ENCODE measurements around the gene KCTD8.
"Not testable (repeated sequence)": the region's sequence is repeated elsewhere in the genome, so short reads cannot be mapped to it uniquely, and the experiment has no call there.

The KCTD8 gene

DNA sequence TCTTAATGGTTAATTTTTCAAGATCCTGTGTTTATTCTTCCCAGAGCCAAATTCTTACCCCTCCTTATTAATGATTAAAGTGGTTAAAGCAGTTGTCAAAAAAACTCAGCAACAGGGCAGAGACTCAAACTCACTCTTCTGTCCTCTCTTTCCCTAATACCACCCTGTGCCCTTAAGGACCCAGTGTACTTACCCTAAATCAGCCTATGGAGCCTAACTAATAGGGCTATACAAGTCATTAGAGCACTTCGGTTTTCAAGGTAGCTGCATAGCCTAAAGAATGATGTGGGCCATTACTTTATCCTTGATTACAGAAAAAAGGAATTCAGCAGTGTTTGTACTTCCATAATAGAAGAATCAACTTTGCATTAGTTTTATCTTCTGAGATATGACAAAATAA, 216.3 kb downstream of the KCTD8 start:
- DNase-seq = no peak
- Histone ChIP-seq H3K9me3 (ENCODE audit: control insufficient read depth, low read length) (no peaks in the 10 kb centered on the region), H3K4me1 (ENCODE audit: control insufficient read depth, insufficient read depth, low read length, poor library complexity, severe bottlenecking) (no peaks in the 10 kb centered on the region), H3K27me3 (replicated peaks; ENCODE audit: control insufficient read depth, insufficient read depth, low read length, poor library complexity, severe bottlenecking) (no peaks in the 10 kb centered on the region), H3K36me3 (ENCODE audit: control insufficient read depth, insufficient read depth, low read length) (no peaks in the 10 kb centered on the region), H3K27ac (ENCODE audit: insufficient read depth, low read length, poor library complexity, severe bottlenecking) (no peak overlapping the region), H3K4me3 (ENCODE audit: insufficient read depth, low read depth, low read length, poor library complexity, severe bottlenecking) (no peak overlapping the region)

DNA sequence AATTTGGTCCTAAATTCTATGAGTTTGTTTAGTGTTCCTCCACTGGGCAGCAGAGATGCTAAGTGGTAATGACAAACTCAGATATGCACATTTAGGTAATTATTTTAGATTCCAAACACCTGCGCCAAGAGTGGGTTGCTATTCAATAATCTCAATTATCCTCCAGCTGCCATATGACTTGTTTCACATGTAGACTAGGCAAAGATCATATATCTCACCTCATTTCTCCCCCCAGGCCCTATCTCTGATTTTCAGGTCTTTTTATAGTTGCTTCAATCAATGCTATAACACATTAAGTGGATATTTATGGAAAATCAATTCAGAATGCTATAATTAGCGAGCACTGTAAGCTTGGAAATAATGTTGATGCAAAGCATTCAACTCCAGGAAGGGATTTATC, 217.6 kb downstream of the KCTD8 start:
- no peak for DNase-seq
- Histone ChIP-seq H3K9me3 (ENCODE audit: control insufficient read depth, low read length) (no peaks in the 10 kb centered on the region), H3K36me3 (ENCODE audit: control insufficient read depth, insufficient read depth, low read length) (no peaks in the 10 kb centered on the region), H3K27me3 (replicated peaks; ENCODE audit: control insufficient read depth, insufficient read depth, low read length, poor library complexity, severe bottlenecking) (no peaks in the 10 kb centered on the region), H3K4me3 (ENCODE audit: insufficient read depth, low read depth, low read length, poor library complexity, severe bottlenecking) (no peak overlapping the region), H3K27ac (ENCODE audit: insufficient read depth, low read length, poor library complexity, severe bottlenecking) (no peak overlapping the region), H3K4me1 (ENCODE audit: control insufficient read depth, insufficient read depth, low read length, poor library complexity, severe bottlenecking) (no peaks in the 10 kb centered on the region)

DNA sequence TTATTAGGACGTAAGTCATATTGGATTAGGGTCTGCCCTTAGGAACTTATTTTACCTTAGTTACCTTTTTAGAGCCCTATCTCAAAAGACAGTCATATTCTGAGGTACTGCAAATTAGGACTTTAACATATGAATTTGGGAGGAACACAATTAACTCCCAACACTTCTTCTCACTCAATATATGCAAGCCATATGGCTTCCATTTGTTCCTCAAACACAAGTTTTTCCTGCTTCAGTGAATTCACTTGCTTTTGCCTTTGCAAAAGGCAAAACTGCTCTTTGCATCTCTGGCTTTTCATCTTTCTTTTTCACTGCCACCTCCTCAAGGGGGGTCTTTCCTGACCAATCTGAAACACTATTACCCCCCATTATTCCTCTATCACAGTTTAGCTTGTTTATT, 220.3 kb downstream of the KCTD8 start:
- Histone ChIP-seq H3K4me3 (ENCODE audit: insufficient read depth, low read depth, low read length, poor library complexity, severe bottlenecking) (no peak overlapping the region), H3K27ac (ENCODE audit: insufficient read depth, low read length, poor library complexity, severe bottlenecking) (no peak overlapping the region), H3K9me3 (ENCODE audit: control insufficient read depth, low read length) (no peaks in the 10 kb centered on the region), H3K36me3 (ENCODE audit: control insufficient read depth, insufficient read depth, low read length) (no peaks in the 10 kb centered on the region), H3K27me3 (replicated peaks; ENCODE audit: control insufficient read depth, insufficient read depth, low read length, poor library complexity, severe bottlenecking) (no peaks in the 10 kb centered on the region), H3K4me1 (ENCODE audit: control insufficient read depth, insufficient read depth, low read length, poor library complexity, severe bottlenecking) (no peaks in the 10 kb centered on the region)
- DNase-seq = no peak

DNA sequence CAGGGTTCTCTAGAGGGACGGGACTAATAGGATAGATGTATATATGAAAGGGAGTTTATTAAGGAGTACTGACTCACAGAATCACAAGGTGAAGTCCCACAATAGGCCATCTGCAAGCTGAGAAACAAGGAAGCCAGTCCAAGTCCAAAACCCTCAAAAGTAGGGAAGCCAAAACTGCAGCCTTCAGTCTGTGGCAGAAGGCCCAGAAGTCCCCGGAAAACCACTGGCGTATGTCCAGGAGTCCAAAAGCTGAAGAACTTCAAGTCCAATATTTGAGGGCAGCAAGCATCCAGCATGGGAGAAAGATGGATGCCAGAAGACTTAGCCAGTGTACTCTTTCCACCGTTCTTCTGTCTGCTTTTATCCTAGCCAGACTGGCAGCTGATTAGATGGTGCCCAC, 227.2 kb downstream of the KCTD8 start:
- H3K27me3 ChIP-seq (replicated peaks; ENCODE audit: control insufficient read depth, insufficient read depth, low read length, poor library complexity, severe bottlenecking) = no peaks in the 10 kb centered on the region
- no peak overlapping the region for H3K4me3 ChIP-seq (ENCODE audit: insufficient read depth, low read depth, low read length, poor library complexity, severe bottlenecking)
- H3K4me1 ChIP-seq (ENCODE audit: control insufficient read depth, insufficient read depth, low read length, poor library complexity, severe bottlenecking) = no peaks in the 10 kb centered on the region
- DNase-seq = no peak
- H3K36me3 ChIP-seq (ENCODE audit: control insufficient read depth, insufficient read depth, low read length) = no peaks in the 10 kb centered on the region
- no peak overlapping the region for H3K27ac ChIP-seq (ENCODE audit: insufficient read depth, low read length, poor library complexity, severe bottlenecking)
- H3K9me3 ChIP-seq (ENCODE audit: control insufficient read depth, low read length) = no peaks in the 10 kb centered on the region

DNA sequence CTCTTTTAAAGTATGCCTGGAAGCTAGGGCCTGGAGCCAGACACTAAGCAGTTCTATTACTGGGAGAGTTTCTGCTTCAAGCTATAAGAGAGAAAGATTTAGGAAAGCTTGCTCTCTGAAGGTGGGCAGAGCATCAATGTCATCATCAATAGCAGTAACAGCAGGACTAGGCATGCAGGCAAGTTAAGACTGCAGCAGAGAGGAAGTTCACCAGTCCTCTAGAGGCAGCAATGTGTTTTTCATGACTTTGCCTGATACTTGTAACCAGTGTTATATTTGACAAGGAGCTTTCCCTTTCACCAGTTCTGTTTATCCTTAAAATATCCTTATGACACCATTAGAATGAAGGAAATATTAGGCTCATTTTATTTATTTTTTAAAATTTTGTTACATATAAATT, 237.9 kb downstream of the KCTD8 start:
- Histone ChIP-seq H3K36me3 (ENCODE audit: control insufficient read depth, insufficient read depth, low read length) (no peaks in the 10 kb centered on the region), H3K27me3 (replicated peaks; ENCODE audit: control insufficient read depth, insufficient read depth, low read length, poor library complexity, severe bottlenecking) (no peaks in the 10 kb centered on the region), H3K27ac (ENCODE audit: insufficient read depth, low read length, poor library complexity, severe bottlenecking) (no peak overlapping the region), H3K9me3 (ENCODE audit: control insufficient read depth, low read length) (no peaks in the 10 kb centered on the region), H3K4me1 (ENCODE audit: control insufficient read depth, insufficient read depth, low read length, poor library complexity, severe bottlenecking) (no peaks in the 10 kb centered on the region), H3K4me3 (ENCODE audit: insufficient read depth, low read depth, low read length, poor library complexity, severe bottlenecking) (no peak overlapping the region)
- no peak for DNase-seq

DNA sequence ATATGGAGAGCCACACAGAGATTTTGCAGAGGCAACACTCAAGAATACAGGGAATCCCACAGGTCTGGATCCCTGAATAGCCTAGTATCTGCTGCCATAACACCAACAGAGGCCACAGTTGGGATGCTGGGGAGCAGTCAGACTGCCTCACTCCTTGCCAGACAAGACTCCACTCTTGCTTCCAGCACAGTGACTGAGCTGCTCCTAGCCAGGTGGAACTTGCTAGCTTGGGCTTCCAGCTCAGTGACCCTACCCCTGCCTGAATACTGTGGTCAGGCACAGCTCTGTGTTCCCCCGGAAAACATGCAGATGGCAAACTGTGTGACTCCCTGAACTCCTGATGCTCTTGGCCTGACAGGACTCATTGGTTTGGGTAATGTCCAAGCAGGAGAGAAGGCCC, 251.8 kb downstream of the KCTD8 start:
- H3K9me3 ChIP-seq (ENCODE audit: control insufficient read depth, low read length) = peaks cover 3% of the 10 kb centered on the region
- H3K4me1 ChIP-seq (ENCODE audit: control insufficient read depth, insufficient read depth, low read length, poor library complexity, severe bottlenecking) = no peaks in the 10 kb centered on the region
- DNase-seq = no peak
- no peak overlapping the region for H3K27ac ChIP-seq (ENCODE audit: insufficient read depth, low read length, poor library complexity, severe bottlenecking)
- no peak overlapping the region for H3K4me3 ChIP-seq (ENCODE audit: insufficient read depth, low read depth, low read length, poor library complexity, severe bottlenecking)
- no peaks in the 10 kb centered on the region for H3K36me3 ChIP-seq (ENCODE audit: control insufficient read depth, insufficient read depth, low read length)
- H3K27me3 ChIP-seq (replicated peaks; ENCODE audit: control insufficient read depth, insufficient read depth, low read length, poor library complexity, severe bottlenecking) = no peaks in the 10 kb centered on the region

DNA sequence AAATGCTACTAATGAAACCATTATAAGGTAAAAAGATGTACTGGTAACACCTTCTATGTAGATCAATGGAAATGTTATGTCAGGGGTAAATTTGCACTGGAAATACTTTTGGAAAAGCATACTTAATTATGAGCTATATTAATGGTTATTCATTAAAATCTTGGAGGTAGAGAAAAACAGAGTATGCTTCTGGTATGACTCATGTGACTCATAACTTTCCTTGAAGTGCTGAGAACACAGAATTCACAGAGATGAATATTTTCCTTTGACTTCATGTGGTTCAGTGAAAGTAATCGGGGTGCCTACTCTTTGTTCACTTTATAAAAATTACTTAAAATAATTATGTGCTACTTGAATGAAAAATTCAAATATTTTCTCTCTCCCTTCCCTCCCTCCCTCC, 254.2 kb downstream of the KCTD8 start:
- H3K27me3 ChIP-seq (replicated peaks; ENCODE audit: control insufficient read depth, insufficient read depth, low read length, poor library complexity, severe bottlenecking) = no peaks in the 10 kb centered on the region
- H3K27ac ChIP-seq (ENCODE audit: insufficient read depth, low read length, poor library complexity, severe bottlenecking) = no peak overlapping the region
- peaks cover 3% of the 10 kb centered on the region for H3K9me3 ChIP-seq (ENCODE audit: control insufficient read depth, low read length)
- H3K4me1 ChIP-seq (ENCODE audit: control insufficient read depth, insufficient read depth, low read length, poor library complexity, severe bottlenecking) = no peaks in the 10 kb centered on the region
- no peak for DNase-seq
- no peaks in the 10 kb centered on the region for H3K36me3 ChIP-seq (ENCODE audit: control insufficient read depth, insufficient read depth, low read length)
- no peak overlapping the region for H3K4me3 ChIP-seq (ENCODE audit: insufficient read depth, low read depth, low read length, poor library complexity, severe bottlenecking)

DNA sequence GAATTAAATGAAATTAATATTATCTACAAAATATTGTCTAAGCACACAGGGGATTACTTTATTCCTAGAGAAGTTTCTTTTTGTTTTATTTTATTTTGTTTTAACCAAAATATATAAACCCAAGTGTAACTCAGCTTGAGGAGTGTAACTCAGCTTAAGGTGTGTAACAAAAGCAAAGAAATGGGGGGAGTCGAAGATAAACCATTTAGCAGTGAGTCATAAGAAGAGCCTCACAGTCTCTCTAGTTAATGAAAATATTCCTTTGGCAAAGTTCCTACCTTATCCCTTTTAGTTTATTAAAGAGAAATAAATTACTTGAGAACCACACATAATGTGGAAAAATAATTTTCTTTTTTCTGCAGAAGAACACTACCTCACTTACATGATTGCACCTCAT, 261.8 kb downstream of the KCTD8 start:
- no peaks in the 10 kb centered on the region for H3K27me3 ChIP-seq (replicated peaks; ENCODE audit: control insufficient read depth, insufficient read depth, low read length, poor library complexity, severe bottlenecking)
- H3K4me3 ChIP-seq (ENCODE audit: insufficient read depth, low read depth, low read length, poor library complexity, severe bottlenecking) = no peak overlapping the region
- no peaks in the 10 kb centered on the region for H3K9me3 ChIP-seq (ENCODE audit: control insufficient read depth, low read length)
- H3K27ac ChIP-seq (ENCODE audit: insufficient read depth, low read length, poor library complexity, severe bottlenecking) = no peak overlapping the region
- no peak for DNase-seq
- H3K36me3 ChIP-seq (ENCODE audit: control insufficient read depth, insufficient read depth, low read length) = no peaks in the 10 kb centered on the region
- no peaks in the 10 kb centered on the region for H3K4me1 ChIP-seq (ENCODE audit: control insufficient read depth, insufficient read depth, low read length, poor library complexity, severe bottlenecking)

DNA sequence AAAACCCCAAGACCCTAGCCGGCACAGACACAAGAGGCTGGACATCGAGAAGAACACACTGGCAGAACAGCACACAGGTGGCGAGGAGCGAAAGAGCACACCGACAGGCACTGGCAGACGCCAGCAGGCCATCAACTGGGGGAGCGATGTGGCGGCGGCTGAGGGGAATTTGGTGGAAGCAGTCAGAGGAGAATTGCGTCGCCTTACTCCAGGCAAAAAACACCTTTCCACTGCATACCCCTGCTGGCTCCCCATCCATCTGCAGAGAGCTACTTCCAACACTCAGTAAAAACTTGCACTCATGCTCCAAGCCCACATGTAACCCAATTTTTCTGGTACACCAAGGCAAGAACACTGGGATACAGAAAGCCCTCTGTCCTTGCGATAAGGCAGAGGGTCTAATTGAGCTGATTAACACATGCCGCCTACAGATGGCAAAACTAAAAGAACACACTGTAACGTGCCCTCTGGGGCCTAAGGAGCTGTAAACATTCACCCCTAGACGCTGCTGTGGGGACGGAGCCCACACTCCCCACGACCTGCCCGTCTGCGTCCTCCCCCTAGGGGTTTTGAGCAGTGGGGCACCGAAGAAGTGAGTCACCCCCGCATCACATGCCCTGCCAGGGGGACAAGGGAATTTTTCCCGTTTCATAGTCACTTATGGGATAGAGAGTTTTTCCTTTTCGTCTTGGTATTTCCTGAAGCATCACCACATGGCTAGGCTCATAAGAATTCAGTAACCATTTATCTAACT, 262.3 kb downstream of the KCTD8 start:
- Histone ChIP-seq H3K4me3 (ENCODE audit: insufficient read depth, low read depth, low read length, poor library complexity, severe bottlenecking) (no peak overlapping the region), H3K9me3 (ENCODE audit: control insufficient read depth, low read length) (no peaks in the 10 kb centered on the region), H3K36me3 (ENCODE audit: control insufficient read depth, insufficient read depth, low read length) (no peaks in the 10 kb centered on the region), H3K27me3 (replicated peaks; ENCODE audit: control insufficient read depth, insufficient read depth, low read length, poor library complexity, severe bottlenecking) (no peaks in the 10 kb centered on the region), H3K4me1 (ENCODE audit: control insufficient read depth, insufficient read depth, low read length, poor library complexity, severe bottlenecking) (no peaks in the 10 kb centered on the region), H3K27ac (ENCODE audit: insufficient read depth, low read length, poor library complexity, severe bottlenecking) (no peak overlapping the region)
- no peak for DNase-seq

DNA sequence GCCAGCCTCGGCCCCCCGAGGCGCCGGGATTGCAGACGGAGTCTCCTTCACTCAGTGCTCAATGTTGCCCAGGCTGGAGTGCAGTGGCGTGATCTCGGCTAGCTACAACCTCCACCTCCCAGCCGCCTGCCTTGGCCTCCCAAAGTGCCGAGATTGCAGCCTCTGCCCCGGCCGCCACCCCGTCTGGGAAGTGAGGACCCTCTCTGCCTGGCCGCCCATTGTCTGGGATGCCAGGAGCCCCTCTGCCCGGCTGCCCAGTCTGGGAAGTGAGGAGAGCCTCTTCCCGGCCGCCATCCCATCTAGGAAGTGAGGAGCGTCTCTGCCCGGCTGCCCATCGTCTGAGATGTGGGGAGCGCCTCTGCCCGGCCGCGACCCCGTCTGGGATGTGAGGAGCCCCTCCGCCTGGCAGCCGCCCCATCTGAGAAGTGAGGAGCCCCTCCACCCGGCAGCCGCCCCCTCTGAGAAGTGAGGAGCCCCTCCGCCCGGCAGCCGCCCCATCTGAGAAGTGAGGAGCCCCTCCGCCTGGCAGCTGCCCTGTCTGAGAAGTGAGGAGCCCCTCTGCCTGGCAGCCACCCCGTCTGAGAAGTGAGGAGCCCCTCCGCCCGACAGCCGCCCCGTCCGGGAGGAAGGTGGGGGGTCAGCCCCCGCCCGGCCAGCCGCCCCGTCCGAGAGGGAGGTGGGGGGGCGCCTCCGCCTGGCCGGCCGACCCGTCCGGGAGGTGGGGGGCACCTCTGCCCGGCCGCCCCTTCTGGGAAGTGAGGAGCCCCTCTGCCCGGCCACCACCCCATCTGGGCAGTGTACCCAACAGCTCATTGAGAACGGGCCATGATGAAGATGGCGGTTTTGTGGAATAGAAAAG, 266.9 kb downstream of the KCTD8 start:
- not testable (repeated sequence) for H3K36me3 ChIP-seq (ENCODE audit: control insufficient read depth, insufficient read depth, low read length); H3K4me1 ChIP-seq (ENCODE audit: control insufficient read depth, insufficient read depth, low read length, poor library complexity, severe bottlenecking); DNase-seq; H3K27ac ChIP-seq (ENCODE audit: insufficient read depth, low read length, poor library complexity, severe bottlenecking); H3K9me3 ChIP-seq (ENCODE audit: control insufficient read depth, low read length); H3K27me3 ChIP-seq (replicated peaks; ENCODE audit: control insufficient read depth, insufficient read depth, low read length, poor library complexity, severe bottlenecking); H3K4me3 ChIP-seq (ENCODE audit: insufficient read depth, low read depth, low read length, poor library complexity, severe bottlenecking)

Data from effector memory CD4-positive, alpha-beta T cell (primary cell).